ENCODE measurements around the gene ABCC6.
"Not testable (repeated sequence)": the region's sequence is repeated elsewhere in the genome, so short reads cannot be mapped to it uniquely, and the experiment has no call there.

Gene ABCC6

DNA sequence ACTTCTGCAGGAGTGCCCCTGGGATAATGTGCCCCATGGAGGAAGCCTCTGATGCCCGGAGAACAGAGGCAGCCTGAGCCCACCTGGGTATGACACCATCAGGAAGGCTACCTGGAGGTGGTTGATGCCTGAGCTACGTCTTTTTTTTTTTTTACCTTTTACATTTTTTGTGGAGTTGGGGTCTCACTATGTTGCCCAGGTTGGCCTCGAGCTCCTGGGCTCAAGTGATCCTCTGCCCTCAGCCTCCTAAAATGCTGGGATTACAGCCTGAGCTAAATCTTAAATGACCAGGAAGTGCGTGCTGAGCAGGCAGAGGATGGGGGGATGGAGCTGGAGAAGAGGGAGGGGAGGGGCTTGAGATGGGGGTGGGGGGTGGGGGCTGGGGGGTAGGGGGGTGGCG, 32.7 kb downstream of the ABCC6 start:
- DNase-seq (ENCODE audit: low spot score), result no peak

DNA sequence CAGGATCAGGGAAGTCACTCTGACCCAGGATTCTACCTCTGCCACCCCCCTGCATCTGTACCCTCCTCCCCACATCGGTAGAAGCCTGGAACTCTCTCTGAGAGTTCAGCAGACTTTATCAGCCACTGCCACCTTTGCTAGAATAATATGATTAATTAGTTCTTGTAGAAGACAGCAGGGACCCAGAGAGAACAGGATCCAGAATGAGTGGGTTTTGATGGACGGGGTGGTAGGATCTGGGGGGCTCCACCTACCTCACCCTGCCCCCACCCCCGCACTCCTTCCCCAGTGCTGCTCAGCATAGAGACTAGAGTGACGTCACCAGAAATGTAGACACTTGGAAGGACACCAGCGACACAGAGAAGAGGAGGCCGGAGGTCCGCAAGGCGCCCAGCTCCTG, 33.5 kb downstream of the ABCC6 start:
- DNase-seq (ENCODE audit: low spot score), result no peak

DNA sequence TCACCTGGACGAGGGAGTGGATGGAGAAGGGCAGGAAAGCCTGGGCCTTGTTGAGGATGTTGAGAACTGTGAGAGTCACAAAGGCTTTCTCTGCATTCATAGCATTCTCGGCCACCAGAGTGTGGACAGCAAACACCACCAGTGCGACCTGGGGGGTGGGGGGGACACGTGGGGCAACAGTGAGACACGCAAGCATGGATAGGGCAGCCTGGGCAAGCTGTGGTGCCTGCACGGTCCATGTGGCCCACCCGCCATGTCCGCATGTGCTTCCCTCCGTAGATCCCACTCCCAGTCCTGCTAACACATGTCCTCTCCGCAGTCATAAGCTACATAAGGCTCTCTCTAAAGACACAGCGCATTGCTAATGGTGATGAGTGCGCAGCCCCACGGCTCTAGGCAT, 34.5 kb downstream of the ABCC6 start:
- no peak for DNase-seq (ENCODE audit: low spot score)

DNA sequence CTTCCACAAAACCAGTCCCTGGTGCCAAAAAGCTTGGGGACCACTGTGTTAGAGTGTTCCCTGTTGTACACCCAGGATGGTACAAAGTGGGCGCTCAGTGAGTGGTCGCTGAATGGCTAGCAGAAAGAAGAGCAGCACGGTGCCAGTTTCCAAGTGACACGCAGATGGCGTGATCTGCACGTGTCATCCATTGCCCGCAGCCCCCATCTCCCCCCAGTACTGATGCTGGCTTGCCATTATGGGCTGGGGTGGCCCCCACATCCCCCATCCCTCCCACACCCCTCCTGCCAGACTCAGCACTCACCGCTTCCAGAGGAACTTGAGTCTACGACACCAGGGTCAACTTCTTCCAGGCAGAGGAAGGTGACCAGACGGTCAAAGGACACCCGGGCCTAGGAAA, 36.5 kb downstream of the ABCC6 start:
- no peak for DNase-seq (ENCODE audit: low spot score)

DNA sequence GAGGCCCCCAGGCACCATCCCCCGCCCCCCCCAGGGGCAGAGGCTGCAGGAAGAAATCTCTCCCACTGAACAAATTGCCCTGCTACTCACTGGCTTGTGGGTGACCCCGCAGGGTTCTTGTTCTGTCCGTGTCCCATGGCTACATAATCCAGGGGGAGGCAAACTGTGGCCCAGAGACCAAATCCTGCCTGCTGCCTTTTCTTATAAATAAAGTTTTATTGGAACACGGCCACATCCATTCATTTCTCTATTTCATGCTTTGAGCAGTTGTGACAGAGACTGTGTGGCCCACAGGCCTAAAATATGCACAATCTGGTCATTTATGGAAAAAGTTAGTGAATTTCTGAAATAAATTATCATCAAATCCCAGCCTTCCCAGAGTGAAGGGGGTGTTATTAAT, 38.2 kb downstream of the ABCC6 start:
- DNase-seq (ENCODE audit: low spot score), result no peak

DNA sequence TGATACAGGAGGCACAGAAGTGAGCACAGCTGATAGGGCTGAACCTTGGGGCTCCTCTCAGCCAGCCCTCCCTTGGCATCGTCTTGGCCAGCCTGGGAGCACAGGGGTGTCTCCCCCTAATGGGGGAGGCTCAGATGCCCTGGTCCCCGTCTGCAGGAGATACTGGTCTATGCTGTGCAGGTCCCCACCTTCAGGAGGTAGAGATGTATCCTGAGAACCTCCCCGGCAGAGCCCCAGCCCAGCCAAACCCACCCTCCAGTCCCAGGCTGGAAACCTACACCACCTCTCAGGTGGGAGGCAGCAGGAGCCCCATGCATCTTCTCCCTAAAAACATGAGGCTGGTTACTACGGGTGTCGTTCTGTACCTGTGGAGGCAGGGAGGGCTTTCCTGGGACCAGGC, 38.7 kb downstream of the ABCC6 start:
- DNase-seq (ENCODE audit: low spot score), result no peak

DNA sequence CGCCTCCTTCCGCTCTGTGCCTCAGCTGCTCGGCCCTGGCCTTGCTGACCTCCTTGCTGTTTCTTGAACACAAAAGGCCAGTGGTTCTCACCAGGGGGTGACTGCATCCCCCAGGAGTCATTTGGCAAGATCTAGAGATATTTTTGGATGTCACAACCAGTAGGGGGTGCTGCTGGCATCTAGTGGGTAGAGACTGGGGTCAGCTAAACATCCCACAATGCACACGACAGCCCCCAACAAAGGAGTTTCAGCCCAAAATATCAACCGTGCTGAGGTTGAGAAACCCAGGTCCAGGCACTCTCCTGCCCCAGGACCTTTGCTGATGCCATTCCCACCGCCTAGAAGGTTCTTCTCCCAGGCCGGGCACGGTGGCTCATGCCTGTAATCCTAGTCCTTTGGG, 39.7 kb downstream of the ABCC6 start:
- no peak for DNase-seq (ENCODE audit: low spot score)

DNA sequence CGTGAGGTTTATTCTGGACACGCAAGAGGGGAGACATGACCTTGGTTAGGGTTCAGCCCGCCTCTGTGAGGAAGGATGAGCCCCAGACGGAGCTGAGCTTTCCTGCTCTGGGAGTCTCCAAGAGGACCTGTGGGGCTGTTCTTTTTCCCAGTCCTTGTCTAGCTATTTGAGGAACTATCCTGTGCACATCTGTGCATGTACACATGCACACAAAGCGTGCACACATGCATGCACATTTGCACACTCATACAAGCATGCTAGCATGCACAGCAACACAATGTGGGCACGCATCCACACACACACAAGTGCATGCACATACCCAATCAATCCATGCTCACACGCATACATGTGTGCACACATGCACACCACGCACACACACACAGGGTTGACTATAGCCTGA, 40.4 kb downstream of the ABCC6 start:
- no peak for DNase-seq (ENCODE audit: low spot score)

DNA sequence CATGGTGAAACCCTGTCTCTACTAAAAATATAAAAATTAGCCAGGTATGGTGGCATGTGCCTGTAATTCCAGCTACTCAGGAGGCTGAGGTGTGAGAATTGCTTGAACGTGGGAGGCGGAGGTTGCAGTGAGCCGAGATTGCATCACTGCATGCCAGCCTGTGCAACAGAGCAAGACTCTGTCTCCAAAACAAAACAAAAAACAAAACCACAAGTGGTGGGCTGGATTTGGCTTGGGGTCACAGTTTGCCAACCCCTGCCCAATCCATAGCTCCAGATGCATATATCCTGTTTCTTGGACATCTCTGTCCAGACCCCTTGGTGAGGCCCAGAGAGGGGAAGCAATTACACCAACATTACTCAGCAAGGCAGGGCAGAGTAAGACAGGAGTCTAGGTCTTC, 41.5 kb downstream of the ABCC6 start:
- DNase-seq (ENCODE audit: low spot score), result not testable (repeated sequence)

DNA sequence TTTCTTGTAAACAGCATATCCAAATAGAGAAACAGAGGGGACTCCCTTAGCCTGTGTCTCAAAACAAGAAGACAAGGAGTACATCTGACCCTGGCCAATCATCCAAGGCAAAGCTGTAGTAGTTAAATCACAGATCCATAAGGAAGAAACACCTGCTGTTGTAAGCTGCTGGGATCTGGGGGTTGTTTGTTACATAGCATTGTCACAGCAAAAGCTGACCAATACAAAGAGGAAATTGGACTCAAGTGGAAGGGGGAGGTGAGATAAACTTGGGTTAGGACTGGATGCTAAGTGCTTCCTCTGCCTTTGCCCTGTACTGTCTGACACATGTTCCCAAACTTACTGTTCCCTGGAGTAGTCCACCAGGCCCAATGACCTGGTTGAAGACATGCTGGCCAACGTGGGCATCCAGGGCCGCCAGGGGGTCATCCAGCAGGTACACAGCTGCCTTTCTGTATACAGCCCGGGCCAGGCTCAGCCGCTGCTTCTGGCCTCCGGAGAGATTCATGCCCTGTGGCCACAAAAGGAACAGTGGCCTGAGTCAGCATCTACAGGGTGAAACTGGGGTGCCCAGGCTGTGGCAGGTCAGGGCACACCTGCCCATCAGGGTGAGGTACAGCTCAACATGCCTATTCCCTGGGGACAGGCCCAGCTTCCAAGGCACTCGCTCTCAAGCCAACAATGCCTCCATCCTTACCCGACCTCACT, 44.7 kb downstream of the ABCC6 start:
- DNase-seq (ENCODE audit: low spot score), result no peak

DNA sequence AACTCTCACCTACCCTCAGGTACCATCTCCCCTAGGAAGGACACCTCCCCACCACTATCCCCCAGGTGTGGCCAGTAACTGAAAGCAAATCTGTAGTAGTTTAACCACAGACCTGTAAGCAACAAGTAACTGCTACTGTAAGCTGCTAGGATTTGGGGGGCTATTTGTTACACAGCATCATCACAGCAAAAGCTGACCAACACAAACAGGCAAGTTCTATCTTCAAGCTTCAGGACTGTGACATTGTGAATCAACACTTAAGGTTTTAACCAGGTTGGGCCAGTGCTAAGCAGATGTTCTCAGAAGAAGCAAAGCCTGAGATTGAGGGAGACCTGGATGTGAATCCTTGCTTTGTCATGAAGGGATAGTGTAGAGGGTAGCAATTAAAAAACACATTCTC, 47.0 kb downstream of the ABCC6 start:
- DNase-seq (ENCODE audit: low spot score), result no peak

DNA sequence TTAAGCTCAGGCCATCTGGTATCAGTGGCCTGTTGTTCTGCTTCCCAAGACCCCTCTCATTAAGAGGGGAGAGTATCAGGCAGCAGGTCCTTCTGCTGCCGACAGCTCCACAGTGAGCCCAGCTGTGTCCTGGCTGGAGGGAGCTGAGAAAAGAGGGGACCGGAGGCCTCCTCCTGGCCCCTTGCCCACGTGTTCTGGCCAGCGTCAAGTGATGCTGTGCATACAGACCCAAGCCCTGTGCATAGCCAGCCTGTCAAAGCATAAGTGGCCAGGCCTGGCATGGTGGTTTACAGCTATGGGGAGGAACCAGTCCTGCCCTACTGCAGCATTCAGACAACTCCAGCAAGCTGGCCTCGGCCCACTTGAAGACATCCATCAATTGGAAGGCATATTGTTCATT, 48.0 kb downstream of the ABCC6 start:
- DNase-seq (ENCODE audit: low spot score), result no peak

DNA sequence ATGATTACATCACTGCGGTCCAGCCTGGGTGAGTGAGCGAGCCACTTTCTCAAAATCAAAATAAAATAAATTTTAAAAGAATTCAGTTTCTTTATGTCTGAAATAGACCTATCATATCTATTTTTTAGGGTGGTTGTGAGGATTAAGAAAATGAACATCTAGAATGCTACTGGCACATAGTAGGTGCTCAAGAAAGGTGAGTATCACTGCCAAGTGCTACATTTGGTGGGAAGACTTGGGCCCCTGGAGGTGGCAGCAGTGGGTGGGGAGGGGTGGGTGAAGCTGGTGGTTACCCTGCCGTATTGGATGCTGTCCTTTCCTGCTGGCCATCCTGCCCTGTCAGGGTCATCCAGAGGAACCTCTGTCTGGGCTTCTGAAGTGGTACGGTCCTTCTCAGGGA, 50.3 kb downstream of the ABCC6 start:
- no peak for DNase-seq (ENCODE audit: low spot score)

DNA sequence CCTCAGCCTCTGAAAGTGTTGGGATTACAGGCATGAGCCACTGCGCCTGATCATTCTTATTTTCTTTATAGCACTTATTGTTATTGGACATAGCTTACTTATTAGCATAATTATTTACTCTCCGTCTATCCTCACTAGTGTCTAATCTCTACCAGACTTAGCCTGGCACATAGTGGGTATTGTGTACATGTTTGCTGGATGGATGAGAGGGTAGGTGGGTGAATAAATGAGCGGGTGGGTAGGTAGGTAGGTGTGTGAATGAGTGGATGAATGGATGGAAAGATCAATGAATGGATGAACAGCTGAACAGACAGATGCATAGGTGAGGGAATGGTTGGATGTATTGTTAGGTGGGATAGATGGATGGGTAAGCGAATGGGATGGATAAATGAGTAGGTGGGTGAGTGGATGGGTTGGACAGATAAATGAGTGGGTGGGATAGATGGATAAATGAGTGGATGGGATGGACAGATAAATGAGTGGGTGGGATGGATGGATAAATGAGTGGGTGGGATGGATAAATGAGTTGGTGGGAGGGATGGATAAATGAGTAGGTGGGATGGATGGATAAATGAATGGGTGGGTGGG, 51.9 kb downstream of the ABCC6 start:
- DNase-seq (ENCODE audit: low spot score), result no peak

DNA sequence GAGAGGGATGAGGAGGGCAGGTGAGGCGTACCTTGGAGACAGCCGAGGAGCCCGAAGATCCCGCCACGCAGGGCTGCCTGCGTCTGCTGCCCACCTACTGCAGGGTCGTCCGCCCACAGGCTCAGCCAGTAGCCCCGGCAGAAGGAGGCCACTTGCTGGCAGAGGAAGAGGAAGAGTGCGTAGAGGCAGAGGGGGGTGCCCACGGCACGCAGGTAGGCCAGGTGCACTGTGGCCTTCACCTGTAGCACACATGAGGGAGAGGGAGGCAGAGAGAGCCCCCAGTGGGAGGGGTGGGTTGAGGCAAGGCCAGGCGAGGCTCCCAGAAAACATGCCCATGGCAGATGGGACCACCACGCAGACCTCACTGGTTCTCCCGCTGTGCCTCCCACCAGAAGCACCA, 53.7 kb downstream of the ABCC6 start:
- no peak for DNase-seq (ENCODE audit: low spot score)

DNA sequence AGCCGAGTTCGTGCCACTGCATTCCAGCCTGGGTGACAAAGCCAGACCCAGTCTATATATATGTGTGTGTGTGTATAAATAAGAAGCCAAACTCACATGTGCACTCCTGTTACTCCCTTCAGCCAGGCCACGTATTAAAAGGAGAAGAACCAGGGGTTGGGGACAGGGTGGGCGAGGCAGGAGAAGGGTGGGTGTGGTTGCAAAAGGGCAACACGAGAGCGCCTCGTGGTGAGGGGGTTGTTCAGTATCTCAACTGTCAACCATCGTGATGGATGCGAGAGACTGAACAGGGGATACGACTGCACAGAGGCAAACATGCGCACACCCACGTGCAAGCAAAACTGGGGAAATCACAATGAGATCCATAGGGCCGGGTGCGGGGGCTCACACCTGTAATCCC, 54.9 kb downstream of the ABCC6 start:
- DNase-seq (ENCODE audit: low spot score), result no peak

DNA sequence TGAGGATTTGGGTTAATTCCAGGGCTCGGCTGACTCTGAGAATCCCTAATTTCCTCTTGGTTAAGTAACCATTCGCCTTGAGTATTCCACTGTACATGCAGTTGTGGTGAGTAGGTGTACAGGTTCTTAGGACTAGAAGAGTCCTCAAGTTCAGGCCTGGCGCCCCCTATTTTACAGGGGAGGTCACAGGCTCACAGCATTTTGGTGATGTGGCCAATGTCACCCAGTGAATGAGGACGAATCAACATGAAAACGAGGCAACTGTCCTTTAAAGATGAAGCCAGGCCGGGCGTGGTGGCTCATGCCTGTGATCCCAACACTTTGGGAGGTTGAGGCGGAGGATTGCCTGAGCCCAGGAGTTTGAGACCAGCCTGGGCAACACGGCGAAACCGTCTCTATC, 55.4 kb downstream of the ABCC6 start:
- no peak for DNase-seq (ENCODE audit: low spot score)

DNA sequence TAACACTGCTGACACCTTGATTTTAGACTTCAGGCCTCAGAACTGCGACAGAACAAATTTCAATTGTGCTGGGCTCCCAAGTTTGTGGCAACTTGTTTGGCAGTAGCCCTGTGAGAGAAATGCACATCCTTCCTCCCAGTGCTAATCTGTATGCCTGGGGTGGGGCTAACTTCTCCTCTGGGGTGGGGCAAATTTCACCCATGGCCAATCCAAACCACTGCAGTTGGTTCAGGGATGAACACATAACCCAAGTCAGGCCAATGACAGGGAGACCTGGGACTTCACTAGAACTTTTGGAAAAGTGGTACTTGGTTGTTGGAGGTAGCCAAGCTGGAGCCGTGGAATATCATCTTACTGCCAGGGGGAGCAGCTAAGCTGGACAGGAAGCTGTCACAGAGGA, 56.3 kb downstream of the ABCC6 start:
- no peak for DNase-seq (ENCODE audit: low spot score)

DNA sequence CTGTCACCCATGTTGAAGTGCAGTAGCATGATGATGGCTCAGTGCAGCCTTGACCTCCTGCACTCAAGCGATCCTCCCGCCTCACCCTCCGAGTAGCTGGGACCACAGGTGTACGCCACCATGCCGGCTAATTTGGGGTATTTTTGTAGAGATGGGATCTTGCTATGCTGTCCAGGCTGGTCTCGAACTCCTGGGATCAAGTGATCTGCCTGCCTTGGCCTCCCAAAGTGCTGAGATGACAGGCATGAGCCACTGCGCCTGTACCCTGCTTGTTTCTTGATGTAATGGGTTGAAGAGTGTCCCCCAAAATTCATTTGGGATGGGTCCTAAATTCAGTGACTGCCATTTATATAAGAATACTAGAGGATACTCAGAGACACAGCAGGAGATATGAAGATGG, 57.2 kb downstream of the ABCC6 start:
- DNase-seq (ENCODE audit: low spot score), result no peak

DNA sequence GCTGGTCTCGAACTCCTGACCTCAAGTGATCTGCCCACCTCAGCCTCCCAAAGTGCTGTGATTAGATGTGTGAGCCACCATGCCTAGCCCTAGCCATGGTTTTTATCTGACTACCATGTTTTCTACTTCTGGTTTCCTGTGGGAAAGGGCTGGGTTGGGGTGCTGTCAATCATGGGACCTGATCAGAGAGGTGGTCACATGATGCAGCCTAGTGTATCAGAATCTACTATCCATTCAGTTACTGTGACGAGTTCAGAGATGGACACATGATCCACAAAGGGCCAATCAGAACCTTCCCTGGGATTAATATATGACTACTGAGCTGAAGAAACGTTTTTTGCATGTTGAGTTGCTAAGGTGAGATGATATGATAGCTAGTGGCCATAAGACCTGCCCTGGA, 59.1 kb downstream of the ABCC6 start:
- no peak for DNase-seq (ENCODE audit: low spot score)

DNA sequence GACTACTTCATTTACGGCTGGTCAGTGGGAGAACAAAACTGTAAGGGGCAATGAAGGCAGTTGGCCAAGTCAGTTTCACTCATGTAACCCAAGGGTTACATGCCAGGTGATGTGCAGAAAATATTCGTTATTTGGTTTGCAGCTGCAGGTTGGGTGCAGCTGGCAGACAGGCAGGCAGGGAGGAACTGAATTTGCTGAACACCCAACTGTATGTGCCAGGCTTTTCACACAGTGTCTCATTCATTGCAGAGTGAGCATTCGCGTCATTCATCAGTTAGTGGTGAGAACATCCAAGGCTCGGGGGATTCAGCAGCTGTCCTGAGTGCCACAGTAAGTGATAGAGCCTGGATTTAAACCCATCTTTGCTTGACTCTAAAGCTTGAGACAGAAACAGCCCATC, 59.7 kb downstream of the ABCC6 start:
- no peak for DNase-seq (ENCODE audit: low spot score)

DNA sequence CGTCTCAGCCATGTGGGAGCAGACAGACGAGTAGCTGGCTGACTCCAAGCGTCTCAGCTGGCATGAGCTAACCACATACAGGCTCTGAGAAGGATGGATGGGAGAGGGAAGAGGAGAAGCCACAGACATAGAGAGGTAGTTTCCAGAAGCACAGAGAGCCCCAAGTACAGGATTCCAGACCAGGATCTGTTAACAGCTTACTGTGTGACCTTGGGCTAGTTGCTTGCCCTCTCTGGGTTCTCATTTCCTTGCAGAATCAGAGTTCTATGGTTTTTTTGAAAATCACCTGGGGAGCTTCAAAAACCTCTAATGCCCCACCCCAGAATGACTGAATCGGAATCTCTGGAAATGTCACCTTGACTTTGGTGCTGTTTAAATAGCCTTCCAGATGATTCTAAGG, 60.2 kb downstream of the ABCC6 start:
- DNase-seq (ENCODE audit: low spot score), result no peak

DNA sequence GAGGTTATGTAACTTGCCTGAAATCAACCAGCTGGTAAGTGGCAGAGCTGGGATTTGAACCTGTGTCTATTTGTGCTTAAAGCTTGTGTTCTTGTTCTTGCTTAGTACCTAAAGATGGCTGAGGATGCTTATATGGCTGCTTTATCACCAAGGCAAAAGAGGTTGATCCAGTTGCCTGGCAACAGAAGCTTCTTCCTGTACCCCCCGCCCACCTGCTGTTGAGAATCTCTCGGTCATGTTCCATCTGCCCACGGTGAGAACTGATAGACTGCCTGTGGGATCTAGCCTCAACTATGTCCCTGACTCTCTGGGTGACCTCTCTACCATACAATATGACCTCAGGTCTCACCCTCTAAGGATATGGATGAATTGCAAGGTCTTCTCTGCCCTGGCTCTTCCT, 60.7 kb downstream of the ABCC6 start:
- no peak for DNase-seq (ENCODE audit: low spot score)

DNA sequence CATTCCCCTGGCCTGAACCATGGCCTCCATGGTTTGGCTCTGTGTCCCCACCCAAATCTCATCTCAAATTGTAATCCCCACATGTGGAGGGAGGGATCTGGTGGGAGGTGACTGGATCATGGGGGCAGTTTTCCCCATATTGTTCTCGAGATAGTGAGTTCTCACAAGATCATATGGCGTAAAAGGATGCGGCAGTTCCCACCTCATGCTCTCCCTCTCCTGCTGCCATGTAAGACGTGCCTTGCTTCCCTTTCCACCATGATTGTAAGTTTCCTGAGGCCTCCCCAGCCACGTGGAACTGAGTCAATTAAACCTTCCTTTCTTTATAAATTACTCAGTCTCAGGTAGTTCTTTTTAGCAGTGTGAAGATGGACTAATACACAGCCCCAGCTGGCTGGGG, 61.5 kb downstream of the ABCC6 start:
- not testable (repeated sequence) for DNase-seq (ENCODE audit: low spot score)
